ENCODE measurements around the gene SHD. TPM values are rescaled to one million over a fixed set of nuclear protein-coding genes. Genes with fewer than 3 reads are reported as not detected.
"Not testable (repeated sequence)": the region's sequence is repeated elsewhere in the genome, so short reads cannot be mapped to it uniquely, and the experiment has no call there.

SHD gene
- total RNA-seq = not detected in 2 replicates

- Histone ChIP-seq H3K4me3 (ENCODE audit: low read depth, low read length) (no peak within 1 kb of the TSS), H3K36me3 (ENCODE audit: control insufficient read depth, insufficient read depth, low read length) (no peaks in the 10 kb centered on the region), H3K27me3 (ENCODE audit: control insufficient read depth, insufficient read depth, low read length) (peaks cover 42% of the 10 kb centered on the region)
- DNase-seq (ENCODE audit: low read depth) = no peak
- TF ChIP-seq CTCF (IDR thresholded peaks at IDR 0.05; ENCODE audit: insufficient read depth, low read length, poor library complexity, severe bottlenecking) = no peak
Observed at GRCh38 chr19:4278419-4279266, at the start of gene SHD. SHD (plus strand) TSS chr19:4279266; CDS start chr19:4280064, 798 bp downstream.

GRCh38 chr19:4230237-4230636, 48.8 kb upstream of the SHD start:
- not testable (repeated sequence) for H3K27me3 ChIP-seq (ENCODE audit: control insufficient read depth, insufficient read depth, low read length); DNase-seq (ENCODE audit: low read depth); H3K36me3 ChIP-seq (ENCODE audit: control insufficient read depth, insufficient read depth, low read length); H3K4me3 ChIP-seq (ENCODE audit: low read depth, low read length)

- not testable (repeated sequence) for DNase-seq (ENCODE audit: low read depth); H3K27me3 ChIP-seq (ENCODE audit: control insufficient read depth, insufficient read depth, low read length); H3K36me3 ChIP-seq (ENCODE audit: control insufficient read depth, insufficient read depth, low read length); H3K4me3 ChIP-seq (ENCODE audit: low read depth, low read length)
Observed at GRCh38 chr19:4231521-4231920, 47.5 kb upstream of the SHD start.

GRCh38 chr19:4232139-4232538, 46.9 kb upstream of the SHD start:
- not testable (repeated sequence) for H3K27me3 ChIP-seq (ENCODE audit: control insufficient read depth, insufficient read depth, low read length); DNase-seq (ENCODE audit: low read depth); H3K4me3 ChIP-seq (ENCODE audit: low read depth, low read length); H3K36me3 ChIP-seq (ENCODE audit: control insufficient read depth, insufficient read depth, low read length)

- no peak for DNase-seq (ENCODE audit: low read depth)
- Histone ChIP-seq H3K36me3 (ENCODE audit: control insufficient read depth, insufficient read depth, low read length) (no peaks in the 10 kb centered on the region), H3K27me3 (ENCODE audit: control insufficient read depth, insufficient read depth, low read length) (peaks cover 2% of the 10 kb centered on the region), H3K4me3 (ENCODE audit: low read depth, low read length) (no peak overlapping the region)
- no peak for TF ChIP-seq CTCF (IDR thresholded peaks at IDR 0.05; ENCODE audit: insufficient read depth, low read length, poor library complexity, severe bottlenecking)
Observed at GRCh38 chr19:4232614-4233281, 46.3 kb upstream of the SHD start.

- DNase-seq (ENCODE audit: low read depth) = no peak
- Histone ChIP-seq H3K27me3 (ENCODE audit: control insufficient read depth, insufficient read depth, low read length) (no peaks in the 10 kb centered on the region), H3K36me3 (ENCODE audit: control insufficient read depth, insufficient read depth, low read length) (no peaks in the 10 kb centered on the region), H3K4me3 (ENCODE audit: low read depth, low read length) (no peak overlapping the region)
- TF ChIP-seq CTCF (IDR thresholded peaks at IDR 0.05; ENCODE audit: insufficient read depth, low read length, poor library complexity, severe bottlenecking) = peak; percentile 92
Observed at GRCh38 chr19:4233282-4233853, 45.7 kb upstream of the SHD start.

GRCh38 chr19:4234142-4234861, 44.8 kb upstream of the SHD start:
- H3K36me3 ChIP-seq (ENCODE audit: control insufficient read depth, insufficient read depth, low read length) = no peaks in the 10 kb centered on the region
- no peak for DNase-seq (ENCODE audit: low read depth)
- H3K4me3 ChIP-seq (ENCODE audit: low read depth, low read length) = no peak overlapping the region
- no peaks in the 10 kb centered on the region for H3K27me3 ChIP-seq (ENCODE audit: control insufficient read depth, insufficient read depth, low read length)
- TF ChIP-seq CTCF (IDR thresholded peaks at IDR 0.05; ENCODE audit: insufficient read depth, low read length, poor library complexity, severe bottlenecking) = no peak
